ENCODE results near the gene CD72.

DNA sequence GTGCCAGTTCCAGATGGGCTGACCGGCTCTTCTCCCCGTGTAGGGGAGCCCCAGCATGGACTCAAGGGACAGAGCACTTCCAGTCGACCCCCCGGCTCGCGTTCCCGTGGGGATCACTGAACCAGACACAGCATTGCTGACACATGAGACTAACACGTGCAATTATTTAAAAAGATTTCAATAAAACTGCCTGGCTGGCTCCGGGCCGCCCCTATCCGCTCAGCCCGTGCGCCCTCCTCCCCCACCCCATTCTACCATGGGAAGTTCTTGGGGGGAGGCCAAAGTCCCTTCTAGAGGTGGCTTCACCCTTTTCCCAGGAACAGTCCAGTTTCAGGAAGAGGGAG, 8.4 kb downstream of the CD72 start:
- TF ChIP-seq, protein P1, sequence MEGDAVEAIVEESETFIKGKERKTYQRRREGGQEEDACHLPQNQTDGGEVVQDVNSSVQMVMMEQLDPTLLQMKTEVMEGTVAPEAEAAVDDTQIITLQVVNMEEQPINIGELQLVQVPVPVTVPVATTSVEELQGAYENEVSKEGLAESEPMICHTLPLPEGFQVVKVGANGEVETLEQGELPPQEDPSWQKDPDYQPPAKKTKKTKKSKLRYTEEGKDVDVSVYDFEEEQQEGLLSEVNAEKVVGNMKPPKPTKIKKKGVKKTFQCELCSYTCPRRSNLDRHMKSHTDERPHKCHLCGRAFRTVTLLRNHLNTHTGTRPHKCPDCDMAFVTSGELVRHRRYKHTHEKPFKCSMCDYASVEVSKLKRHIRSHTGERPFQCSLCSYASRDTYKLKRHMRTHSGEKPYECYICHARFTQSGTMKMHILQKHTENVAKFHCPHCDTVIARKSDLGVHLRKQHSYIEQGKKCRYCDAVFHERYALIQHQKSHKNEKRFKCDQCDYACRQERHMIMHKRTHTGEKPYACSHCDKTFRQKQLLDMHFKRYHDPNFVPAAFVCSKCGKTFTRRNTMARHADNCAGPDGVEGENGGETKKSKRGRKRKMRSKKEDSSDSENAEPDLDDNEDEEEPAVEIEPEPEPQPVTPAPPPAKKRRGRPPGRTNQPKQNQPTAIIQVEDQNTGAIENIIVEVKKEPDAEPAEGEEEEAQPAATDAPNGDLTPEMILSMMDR (IDR thresholded peaks at IDR 0.05; ENCODE audit: low read depth, low read length, missing input control), result no peak
- TF ChIP-seq RXRA (IDR thresholded peaks at IDR 0.05), result no peak
- no peak for TF ChIP-seq JUND (IDR thresholded peaks at IDR 0.05)
- no peak for TF ChIP-seq RAD21 (IDR thresholded peaks at IDR 0.05)
- TF ChIP-seq, protein P2, sequence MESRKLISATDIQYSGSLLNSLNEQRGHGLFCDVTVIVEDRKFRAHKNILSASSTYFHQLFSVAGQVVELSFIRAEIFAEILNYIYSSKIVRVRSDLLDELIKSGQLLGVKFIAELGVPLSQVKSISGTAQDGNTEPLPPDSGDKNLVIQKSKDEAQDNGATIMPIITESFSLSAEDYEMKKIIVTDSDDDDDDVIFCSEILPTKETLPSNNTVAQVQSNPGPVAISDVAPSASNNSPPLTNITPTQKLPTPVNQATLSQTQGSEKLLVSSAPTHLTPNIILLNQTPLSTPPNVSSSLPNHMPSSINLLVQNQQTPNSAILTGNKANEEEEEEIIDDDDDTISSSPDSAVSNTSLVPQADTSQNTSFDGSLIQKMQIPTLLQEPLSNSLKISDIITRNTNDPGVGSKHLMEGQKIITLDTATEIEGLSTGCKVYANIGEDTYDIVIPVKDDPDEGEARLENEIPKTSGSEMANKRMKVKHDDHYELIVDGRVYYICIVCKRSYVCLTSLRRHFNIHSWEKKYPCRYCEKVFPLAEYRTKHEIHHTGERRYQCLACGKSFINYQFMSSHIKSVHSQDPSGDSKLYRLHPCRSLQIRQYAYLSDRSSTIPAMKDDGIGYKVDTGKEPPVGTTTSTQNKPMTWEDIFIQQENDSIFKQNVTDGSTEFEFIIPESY (IDR thresholded peaks at IDR 0.05), result no peak
- no peak for TF ChIP-seq TAF1 (conservative IDR thresholded peaks at IDR 0.05)
- TF ChIP-seq, protein P3, sequence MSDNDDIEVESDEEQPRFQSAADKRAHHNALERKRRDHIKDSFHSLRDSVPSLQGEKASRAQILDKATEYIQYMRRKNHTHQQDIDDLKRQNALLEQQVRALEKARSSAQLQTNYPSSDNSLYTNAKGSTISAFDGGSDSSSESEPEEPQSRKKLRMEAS (IDR thresholded peaks at IDR 0.05), result no peak
- no peak for TF ChIP-seq GABPA (IDR thresholded peaks at IDR 0.05 in 1 of 2, conservative IDR thresholded peaks at IDR 0.05 in 1 of 2)
- TF ChIP-seq, protein P4, sequence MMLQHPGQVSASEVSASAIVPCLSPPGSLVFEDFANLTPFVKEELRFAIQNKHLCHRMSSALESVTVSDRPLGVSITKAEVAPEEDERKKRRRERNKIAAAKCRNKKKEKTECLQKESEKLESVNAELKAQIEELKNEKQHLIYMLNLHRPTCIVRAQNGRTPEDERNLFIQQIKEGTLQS (IDR thresholded peaks at IDR 0.05), result no peak
- TF ChIP-seq YY1 (IDR thresholded peaks at IDR 0.05), result no peak
- TF ChIP-seq SP1 (IDR thresholded peaks at IDR 0.05), result no peak
- TF ChIP-seq EGR1 (IDR thresholded peaks at IDR 0.05; ENCODE audit: low read depth in 2 of 2), result no peak

Data from liver (tissue), 3 donors.